ENCODE measurements around the gene LIF. TPM values are rescaled to one million over a fixed set of nuclear protein-coding genes. Genes with fewer than 3 reads are reported as not detected.

Gene LIF
- total and polyA plus RNA-seq, 2 of the 4 experiments (the other 2 are of a cell fraction), result 130 to 214 TPM

DNA sequence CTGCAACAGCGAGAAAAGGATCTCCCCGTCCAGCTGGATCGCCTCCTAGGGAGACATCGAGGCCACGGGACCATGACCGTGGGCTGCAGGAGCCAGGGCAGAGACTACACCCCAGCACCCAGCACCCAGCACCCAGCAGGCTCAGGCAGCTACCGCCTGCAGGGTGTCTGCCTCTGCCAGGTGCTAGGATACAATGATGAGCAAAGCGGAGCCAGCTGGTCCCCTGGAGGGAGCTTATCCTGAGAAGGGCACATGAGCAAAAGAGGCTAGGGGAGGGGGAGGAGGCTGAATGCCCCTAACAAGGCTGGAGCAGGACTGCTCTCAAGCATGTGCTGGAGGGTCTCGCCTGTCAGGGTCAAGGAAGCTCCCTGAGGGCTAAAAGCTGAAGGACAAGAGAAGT lies 47.5 kb upstream of the LIF start:
- H3K4ac ChIP-seq (ENCODE audit: low read depth, low read length), result no peak overlapping the region
- peaks cover 17% of the 10 kb centered on the region; the same call in 1 of the 2 replicates for H3K4me1 ChIP-seq (ENCODE audit: control insufficient read depth, insufficient read depth, low read length)
- no peak overlapping the region for H3K56ac ChIP-seq (ENCODE audit: extremely low read depth, insufficient read depth, low read length)
- no peak overlapping the region for H3K4me3 ChIP-seq (ENCODE audit: insufficient read depth, low read depth, low read length)
- H3K36me3 ChIP-seq (ENCODE audit: control insufficient read depth, insufficient read depth, low read length), result peaks cover 71% of the 10 kb centered on the region
- dilution Hi-C loops (cut with HindIII; ENCODE audit: low sequenced_read_pairs, unreplicated experiment) (no loop called here), in situ Hi-C loops (cut with MboI; ENCODE audit: low sequenced_read_pairs) (no loop called here), intact Hi-C loops (cut with micrococcal nuclease) (no loop called here)
- H3K23ac ChIP-seq (ENCODE audit: low read depth, low read length), result no peak overlapping the region
- H2BK120ac ChIP-seq (ENCODE audit: low read depth, low read length), result no peak overlapping the region
- no peaks in the 10 kb centered on the region for H3K27me3 ChIP-seq (ENCODE audit: control insufficient read depth, insufficient read depth, low read length)
- CTCF ChIA-PET, result no interaction called here
- ATAC-seq (ENCODE audit: low read depth) (no peak), DNase-seq (no peak)
- no peak overlapping the region for H2AK9ac ChIP-seq (replicated peaks; ENCODE audit: low read depth, low read length, poor library complexity)
- H3K79me1 ChIP-seq (ENCODE audit: low read depth in 1 of 2, low read length in 2 of 2), result peaks cover 4 to 8% of the 10 kb centered on the region in 2 experiments; a peak in 3 of 4 replicates
- WGBS, 2 experiments (ENCODE audit: extremely low coverage in 2 of 2, insufficient read length in 1 of 2), result 90% methylated on average over 2 of the region's 9 CpGs; no CpG with 5 or more reads in 1 of the 2 experiments
- H3K4me2 ChIP-seq (ENCODE audit: low read depth, low read length), result no peak overlapping the region
- no peak overlapping the region for H4K5ac ChIP-seq (ENCODE audit: low read depth, low read length)
- no peak overlapping the region for H3K9ac ChIP-seq (ENCODE audit: low read depth, low read length)
- no peak overlapping the region for H2BK15ac ChIP-seq (ENCODE audit: low read depth, low read length)
- no peak overlapping the region for H3K14ac ChIP-seq (replicated peaks; ENCODE audit: low read depth, low read length)
- peaks cover 6% of the 10 kb centered on the region for H3K9me1 ChIP-seq (ENCODE audit: insufficient read depth, low read length)
- H4K8ac ChIP-seq (ENCODE audit: low read depth in 2 of 2, low read length in 2 of 2), result no peak overlapping the region
- H2AK5ac ChIP-seq (ENCODE audit: low read depth, low read length), result no peak overlapping the region
- H2BK5ac ChIP-seq (ENCODE audit: low read depth, low read length, poor library complexity, severe bottlenecking), result no peak overlapping the region
- H3K9me3 ChIP-seq (ENCODE audit: control insufficient read depth, insufficient read depth, low read length), result no peaks in the 10 kb centered on the region
- no TSS peak for BruUV-seq (replicated peaks)
- POLR2A ChIA-PET (ENCODE audit: unreplicated experiment), result no interaction called here
- no peak overlapping the region for H2BK20ac ChIP-seq (ENCODE audit: low read depth, low read length)
- no peak overlapping the region for H3K18ac ChIP-seq (ENCODE audit: low read depth, low read length)
- H4K91ac ChIP-seq (ENCODE audit: insufficient read depth, low read depth, low read length), result no peak overlapping the region
- H3K27ac ChIP-seq (ENCODE audit: insufficient read depth, low read length), result no peak overlapping the region
- H4K20me1 ChIP-seq (ENCODE audit: insufficient read depth, low read length), result peaks cover 34% of the 10 kb centered on the region
- no peak overlapping the region for H2AFZ ChIP-seq (replicated peaks; ENCODE audit: low read length, poor library complexity)
- TF ChIP-seq SMC3 (IDR thresholded peaks at IDR 0.05; ENCODE audit: low read depth, low read length) (no peak), FOS (IDR thresholded peaks at IDR 0.05; ENCODE audit: low read depth, low read length) (no peak)
- TF ChIP-seq, protein P1, sequence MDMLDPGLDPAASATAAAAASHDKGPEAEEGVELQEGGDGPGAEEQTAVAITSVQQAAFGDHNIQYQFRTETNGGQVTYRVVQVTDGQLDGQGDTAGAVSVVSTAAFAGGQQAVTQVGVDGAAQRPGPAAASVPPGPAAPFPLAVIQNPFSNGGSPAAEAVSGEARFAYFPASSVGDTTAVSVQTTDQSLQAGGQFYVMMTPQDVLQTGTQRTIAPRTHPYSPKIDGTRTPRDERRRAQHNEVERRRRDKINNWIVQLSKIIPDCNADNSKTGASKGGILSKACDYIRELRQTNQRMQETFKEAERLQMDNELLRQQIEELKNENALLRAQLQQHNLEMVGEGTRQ (IDR thresholded peaks at IDR 0.05; ENCODE audit: low read depth, low read length), result no peak
